Thyroid gland (tissue), 4 donors: Measurements from ENCODE around the gene NRSN2.

Experiments
- POLR2A ChIP-seq, 2 donors: fragments of 450-650 bp; IDR thresholded peaks; one replicate each; pipeline ENCODE4 v1.6.1; 2017; ENCODE audit warnings: antibody characterized with exemption in 2 of 2, mild to moderate bottlenecking in 2 of 2, moderate library complexity in 1 of 2
- TF ChIP-seq, protein P1 (sequence below), 6 experiments: fragments of 200-600 bp in 3 of 6; fragments of 450-650 bp in 3 of 6; sonication (generic) in 3 of 6; IDR thresholded peaks; one replicate each; pipeline ENCODE4 v1.5.1; 2016 to 2019; ENCODE audit warnings: antibody characterized with exemption in 6 of 6, mild to moderate bottlenecking in 2 of 6, inconsistent platforms in 1 of 6, moderate library complexity in 1 of 6

DNA sequence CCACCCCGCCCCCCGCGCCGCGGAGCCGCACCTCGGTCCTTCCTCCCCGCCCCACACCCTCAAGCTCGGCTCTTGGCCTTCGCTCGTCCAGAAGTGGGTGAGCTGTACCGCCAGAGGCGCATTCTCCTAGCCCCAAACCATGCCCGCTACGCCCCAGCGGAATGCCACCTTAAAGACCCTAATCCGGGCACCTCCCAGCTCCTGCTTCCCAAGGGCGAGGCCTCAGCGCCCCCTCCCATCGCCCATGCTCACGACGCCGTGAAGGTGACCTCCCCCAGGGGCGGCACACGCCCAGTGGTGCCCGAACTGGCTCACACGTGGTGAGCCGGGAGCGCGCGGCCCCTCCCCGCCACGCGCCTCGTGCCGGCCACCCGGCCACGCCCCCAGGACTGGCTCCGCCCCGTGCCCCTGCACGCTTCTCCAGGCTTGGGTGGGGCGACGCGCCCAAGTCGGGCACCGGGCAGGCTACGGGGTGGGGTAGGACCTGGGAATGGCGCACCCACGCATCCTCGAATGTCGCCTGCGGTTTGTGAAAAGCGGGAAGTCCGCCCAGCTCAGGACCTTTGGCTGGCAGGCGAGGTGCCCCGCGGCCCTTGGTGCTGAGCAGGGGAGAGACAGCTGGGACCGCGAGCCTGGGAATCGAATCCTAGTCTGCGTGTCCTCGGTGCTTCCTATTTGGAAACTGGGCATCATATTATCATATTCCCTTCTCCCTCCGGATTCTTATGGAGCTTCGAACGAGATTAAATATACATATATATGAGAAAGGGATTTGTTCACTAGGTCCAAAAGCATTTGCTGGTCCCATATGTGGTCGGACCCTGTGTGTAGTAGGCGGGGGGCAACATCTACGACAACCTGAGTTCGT is 22.5 kb upstream of the NRSN2 start:
- TF ChIP-seq, protein P1, sequence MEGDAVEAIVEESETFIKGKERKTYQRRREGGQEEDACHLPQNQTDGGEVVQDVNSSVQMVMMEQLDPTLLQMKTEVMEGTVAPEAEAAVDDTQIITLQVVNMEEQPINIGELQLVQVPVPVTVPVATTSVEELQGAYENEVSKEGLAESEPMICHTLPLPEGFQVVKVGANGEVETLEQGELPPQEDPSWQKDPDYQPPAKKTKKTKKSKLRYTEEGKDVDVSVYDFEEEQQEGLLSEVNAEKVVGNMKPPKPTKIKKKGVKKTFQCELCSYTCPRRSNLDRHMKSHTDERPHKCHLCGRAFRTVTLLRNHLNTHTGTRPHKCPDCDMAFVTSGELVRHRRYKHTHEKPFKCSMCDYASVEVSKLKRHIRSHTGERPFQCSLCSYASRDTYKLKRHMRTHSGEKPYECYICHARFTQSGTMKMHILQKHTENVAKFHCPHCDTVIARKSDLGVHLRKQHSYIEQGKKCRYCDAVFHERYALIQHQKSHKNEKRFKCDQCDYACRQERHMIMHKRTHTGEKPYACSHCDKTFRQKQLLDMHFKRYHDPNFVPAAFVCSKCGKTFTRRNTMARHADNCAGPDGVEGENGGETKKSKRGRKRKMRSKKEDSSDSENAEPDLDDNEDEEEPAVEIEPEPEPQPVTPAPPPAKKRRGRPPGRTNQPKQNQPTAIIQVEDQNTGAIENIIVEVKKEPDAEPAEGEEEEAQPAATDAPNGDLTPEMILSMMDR (IDR thresholded peaks at IDR 0.05): peak in 3 of 6 experiments; percentile 21 to 37 (median 35)
- peak; percentile 63 to 93 for TF ChIP-seq POLR2A (IDR thresholded peaks at IDR 0.05)
